Left ventricle myocardium inferior (tissue), 1 donor: ENCODE measurements around the gene HIC2. TPM values are rescaled to one million over a fixed set of nuclear protein-coding genes. Genes with fewer than 3 reads are reported as not detected.
"Not testable (repeated sequence)": the region's sequence is repeated elsewhere in the genome, so short reads cannot be mapped to it uniquely, and the experiment has no call there.

Experiments used
- DNase-seq: peaks from one replicate; pipeline ENCODE4 v3.0.0-alpha.2; 2020
- H3K27ac ChIP-seq: fragments of 200-600 bp; replicated peaks from 2 replicates; pipeline ENCODE4 v1.8.0; 2021
- H3K27me3 ChIP-seq: fragments of 200-600 bp; 2 replicates; pipeline ENCODE4 v1.8.0; 2021; ENCODE audit warnings: low read depth
- H3K36me3 ChIP-seq: fragments of 200-600 bp; 2 replicates; pipeline ENCODE4 v1.8.0; 2021
- H3K4me1 ChIP-seq: fragments of 200-600 bp; 2 replicates; pipeline ENCODE4 v1.8.0; 2021
- H3K4me3 ChIP-seq: fragments of 200-600 bp; 2 replicates; pipeline ENCODE4 v1.8.0; 2021; ENCODE audit warnings: mild to moderate bottlenecking, moderate library complexity
- H3K9me3 ChIP-seq: fragments of 200-600 bp; replicated peaks from 2 replicates; pipeline ENCODE4 v1.8.0; 2021
- CTCF ChIP-seq: fragments of 200-600 bp; IDR thresholded peaks from 2 replicates; pipeline ENCODE4 v1.8.0; 2021; ENCODE audit warnings: antibody characterized with exemption, mild to moderate bottlenecking, borderline replicate concordance
- intact Hi-C: fragments of 100-400 bp; cut with micrococcal nuclease; formaldehyde crosslinking; loops from one replicate; pipeline ENCODE4 v1.11.0; 2022
- total RNA-seq: library from RNA; stranded (reverse); fragmentation: NEBNext Ultra II Directional; extraction: Animal tissue kit (Norgen Biotek cat#: 25700); gene quantifications from one replicate; pipeline ENCODE4 v1.2.1, GENCODE V29; 2021
- donor health status: DM: no; HTN: yes; CAD: no; lungs with severe emphysema.

HIC2 gene
- total RNA-seq, 1 donor from 2014 or later: 1.5 TPM

GRCh38 chr22:21449531-21450319 is 32.6 kb downstream of the HIC2 start:
- intact Hi-C loops: no loop called here
- H3K4me1 ChIP-seq: no peaks in the 10 kb centered on the region
- no peak for DNase-seq
- no peak overlapping the region for H3K27ac ChIP-seq
- no peaks in the 10 kb centered on the region for H3K27me3 ChIP-seq
- no peak for TF ChIP-seq CTCF
- H3K9me3 ChIP-seq: no peaks in the 10 kb centered on the region
- H3K4me3 ChIP-seq: no peak overlapping the region
- H3K36me3 ChIP-seq: peaks cover 27% of the 10 kb centered on the region

GRCh38 chr22:21450320-21450831 is 33.2 kb downstream of the HIC2 start:
- no peaks in the 10 kb centered on the region for H3K4me1 ChIP-seq
- no peak for DNase-seq
- no peak overlapping the region for H3K27ac ChIP-seq
- intact Hi-C loops: no loop called here
- TF ChIP-seq CTCF: no peak
- H3K36me3 ChIP-seq: peaks cover 20% of the 10 kb centered on the region
- H3K9me3 ChIP-seq: no peaks in the 10 kb centered on the region
- no peak overlapping the region for H3K4me3 ChIP-seq
- H3K27me3 ChIP-seq: no peaks in the 10 kb centered on the region

- H3K27me3 ChIP-seq: no peaks in the 10 kb centered on the region
- intact Hi-C loops: no loop called here
- no peak overlapping the region for H3K4me3 ChIP-seq
- H3K36me3 ChIP-seq: peaks cover 15% of the 10 kb centered on the region
- H3K27ac ChIP-seq: no peak overlapping the region
- no peak for DNase-seq
- H3K9me3 ChIP-seq: no peaks in the 10 kb centered on the region
- TF ChIP-seq CTCF: no peak
- H3K4me1 ChIP-seq: no peaks in the 10 kb centered on the region
Observed at GRCh38 chr22:21450858-21451353, 33.7 kb downstream of the HIC2 start.

GRCh38 chr22:21451545-21452520 is 34.7 kb downstream of the HIC2 start:
- no peaks in the 10 kb centered on the region for H3K9me3 ChIP-seq
- H3K36me3 ChIP-seq: peaks cover 6% of the 10 kb centered on the region
- no peak for DNase-seq
- H3K4me1 ChIP-seq: no peaks in the 10 kb centered on the region
- no peak for TF ChIP-seq CTCF
- no peak overlapping the region for H3K4me3 ChIP-seq
- no peak overlapping the region for H3K27ac ChIP-seq
- intact Hi-C loops: no loop called here
- no peaks in the 10 kb centered on the region for H3K27me3 ChIP-seq

- intact Hi-C loops, H3K9me3 ChIP-seq, H3K27ac ChIP-seq, H3K4me1 ChIP-seq, H3K27me3 ChIP-seq, DNase-seq, H3K4me3 ChIP-seq, H3K36me3 ChIP-seq: not testable (repeated sequence)
Observed at GRCh38 chr22:21452666-21453065, 35.5 kb downstream of the HIC2 start.

GRCh38 chr22:21454998-21455333 is 37.8 kb downstream of the HIC2 start:
- H3K9me3 ChIP-seq, H3K4me3 ChIP-seq, H3K27ac ChIP-seq, H3K36me3 ChIP-seq, H3K4me1 ChIP-seq, intact Hi-C loops, H3K27me3 ChIP-seq, DNase-seq: not testable (repeated sequence)
